Measurements from ENCODE around the gene GFY.

DNA sequence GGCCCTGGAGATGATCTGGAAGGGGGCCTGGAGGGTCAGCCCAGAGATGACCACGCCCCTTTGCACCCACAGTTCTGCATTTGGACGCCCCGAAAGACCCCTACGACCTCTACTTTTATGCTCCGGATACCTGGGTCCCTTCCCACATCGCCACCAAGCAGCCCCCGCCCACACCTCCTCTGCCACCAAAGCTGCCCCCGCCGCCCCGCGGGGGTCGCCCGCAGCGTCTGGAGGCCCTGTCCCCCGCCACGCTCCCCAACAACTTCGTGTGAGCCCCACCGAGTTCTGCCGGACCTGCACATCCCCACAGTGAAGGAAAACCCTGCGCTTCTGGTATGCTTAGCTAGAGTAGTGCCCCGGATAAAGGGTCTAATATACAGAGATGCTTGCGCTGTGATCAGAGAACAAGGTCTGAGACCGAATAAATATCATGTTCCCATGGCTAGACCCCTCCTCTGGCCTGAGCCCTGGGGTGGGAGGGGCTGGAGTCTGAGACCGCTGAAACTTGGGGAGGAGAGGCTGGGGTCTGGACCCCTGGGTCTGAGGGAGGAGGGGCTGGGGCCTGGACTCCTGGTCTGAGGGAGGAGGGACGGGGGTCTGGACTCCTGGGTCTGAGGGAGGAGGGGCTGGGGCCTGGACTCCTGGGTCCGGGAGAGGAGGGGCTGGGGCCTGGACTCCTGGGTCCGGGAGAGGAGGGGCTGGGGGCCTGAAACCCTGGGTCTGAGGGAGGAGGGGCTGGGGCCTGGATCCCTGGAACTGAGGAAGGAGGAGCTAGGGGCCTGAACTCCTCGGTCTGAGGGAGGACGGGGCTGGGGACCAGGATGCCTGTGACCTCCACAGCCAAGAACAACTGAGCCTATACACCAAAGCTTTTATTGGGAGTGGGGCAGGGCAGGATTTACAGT lies 3.6 kb downstream of the GFY start:
- TF ChIP-seq, protein P1, sequence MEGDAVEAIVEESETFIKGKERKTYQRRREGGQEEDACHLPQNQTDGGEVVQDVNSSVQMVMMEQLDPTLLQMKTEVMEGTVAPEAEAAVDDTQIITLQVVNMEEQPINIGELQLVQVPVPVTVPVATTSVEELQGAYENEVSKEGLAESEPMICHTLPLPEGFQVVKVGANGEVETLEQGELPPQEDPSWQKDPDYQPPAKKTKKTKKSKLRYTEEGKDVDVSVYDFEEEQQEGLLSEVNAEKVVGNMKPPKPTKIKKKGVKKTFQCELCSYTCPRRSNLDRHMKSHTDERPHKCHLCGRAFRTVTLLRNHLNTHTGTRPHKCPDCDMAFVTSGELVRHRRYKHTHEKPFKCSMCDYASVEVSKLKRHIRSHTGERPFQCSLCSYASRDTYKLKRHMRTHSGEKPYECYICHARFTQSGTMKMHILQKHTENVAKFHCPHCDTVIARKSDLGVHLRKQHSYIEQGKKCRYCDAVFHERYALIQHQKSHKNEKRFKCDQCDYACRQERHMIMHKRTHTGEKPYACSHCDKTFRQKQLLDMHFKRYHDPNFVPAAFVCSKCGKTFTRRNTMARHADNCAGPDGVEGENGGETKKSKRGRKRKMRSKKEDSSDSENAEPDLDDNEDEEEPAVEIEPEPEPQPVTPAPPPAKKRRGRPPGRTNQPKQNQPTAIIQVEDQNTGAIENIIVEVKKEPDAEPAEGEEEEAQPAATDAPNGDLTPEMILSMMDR (IDR thresholded peaks at IDR 0.05; ENCODE audit: low read length): no peak
- no peak for TF ChIP-seq EZH2 (optimal IDR thresholded peaks at IDR 0.05; ENCODE audit: low read depth, low read length)
